ENCODE data around the gene APCDD1L.
"Not testable (repeated sequence)": the region's sequence is repeated elsewhere in the genome, so short reads cannot be mapped to it uniquely, and the experiment has no call there.

DNA sequence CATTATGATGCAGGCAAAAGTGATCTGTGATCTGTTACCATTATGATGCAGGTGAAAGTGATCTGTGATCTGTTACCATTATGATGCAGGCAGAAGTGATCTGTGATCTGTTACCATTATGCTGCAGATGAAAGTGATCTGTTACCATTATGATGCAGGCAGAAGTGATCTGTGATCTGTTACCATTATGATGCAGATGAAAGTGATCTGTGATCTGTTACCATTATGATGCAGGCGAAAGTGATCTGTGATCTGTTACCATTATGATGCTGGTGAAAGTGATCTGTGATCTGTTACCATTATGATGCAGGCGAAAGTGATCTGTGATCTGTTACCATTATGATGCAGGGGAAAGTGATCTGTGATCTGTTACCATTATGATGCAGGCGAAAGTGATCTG is 87.6 kb downstream of the APCDD1L start:
- TF ChIP-seq TAF1 (IDR thresholded peaks at IDR 0.05; ENCODE audit: low read depth); POLR2AphosphoS5 (IDR thresholded peaks at IDR 0.05); EZH2 (IDR thresholded peaks at IDR 0.05; ENCODE audit: borderline replicate concordance, insufficient read depth, low read length, poor library complexity, severe bottlenecking): not testable (repeated sequence)
- TF ChIP-seq, protein P1, sequence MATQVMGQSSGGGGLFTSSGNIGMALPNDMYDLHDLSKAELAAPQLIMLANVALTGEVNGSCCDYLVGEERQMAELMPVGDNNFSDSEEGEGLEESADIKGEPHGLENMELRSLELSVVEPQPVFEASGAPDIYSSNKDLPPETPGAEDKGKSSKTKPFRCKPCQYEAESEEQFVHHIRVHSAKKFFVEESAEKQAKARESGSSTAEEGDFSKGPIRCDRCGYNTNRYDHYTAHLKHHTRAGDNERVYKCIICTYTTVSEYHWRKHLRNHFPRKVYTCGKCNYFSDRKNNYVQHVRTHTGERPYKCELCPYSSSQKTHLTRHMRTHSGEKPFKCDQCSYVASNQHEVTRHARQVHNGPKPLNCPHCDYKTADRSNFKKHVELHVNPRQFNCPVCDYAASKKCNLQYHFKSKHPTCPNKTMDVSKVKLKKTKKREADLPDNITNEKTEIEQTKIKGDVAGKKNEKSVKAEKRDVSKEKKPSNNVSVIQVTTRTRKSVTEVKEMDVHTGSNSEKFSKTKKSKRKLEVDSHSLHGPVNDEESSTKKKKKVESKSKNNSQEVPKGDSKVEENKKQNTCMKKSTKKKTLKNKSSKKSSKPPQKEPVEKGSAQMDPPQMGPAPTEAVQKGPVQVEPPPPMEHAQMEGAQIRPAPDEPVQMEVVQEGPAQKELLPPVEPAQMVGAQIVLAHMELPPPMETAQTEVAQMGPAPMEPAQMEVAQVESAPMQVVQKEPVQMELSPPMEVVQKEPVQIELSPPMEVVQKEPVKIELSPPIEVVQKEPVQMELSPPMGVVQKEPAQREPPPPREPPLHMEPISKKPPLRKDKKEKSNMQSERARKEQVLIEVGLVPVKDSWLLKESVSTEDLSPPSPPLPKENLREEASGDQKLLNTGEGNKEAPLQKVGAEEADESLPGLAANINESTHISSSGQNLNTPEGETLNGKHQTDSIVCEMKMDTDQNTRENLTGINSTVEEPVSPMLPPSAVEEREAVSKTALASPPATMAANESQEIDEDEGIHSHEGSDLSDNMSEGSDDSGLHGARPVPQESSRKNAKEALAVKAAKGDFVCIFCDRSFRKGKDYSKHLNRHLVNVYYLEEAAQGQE (IDR thresholded peaks at IDR 0.05; ENCODE audit: borderline replicate concordance), result not testable (repeated sequence)
- TF ChIP-seq, protein P2, sequence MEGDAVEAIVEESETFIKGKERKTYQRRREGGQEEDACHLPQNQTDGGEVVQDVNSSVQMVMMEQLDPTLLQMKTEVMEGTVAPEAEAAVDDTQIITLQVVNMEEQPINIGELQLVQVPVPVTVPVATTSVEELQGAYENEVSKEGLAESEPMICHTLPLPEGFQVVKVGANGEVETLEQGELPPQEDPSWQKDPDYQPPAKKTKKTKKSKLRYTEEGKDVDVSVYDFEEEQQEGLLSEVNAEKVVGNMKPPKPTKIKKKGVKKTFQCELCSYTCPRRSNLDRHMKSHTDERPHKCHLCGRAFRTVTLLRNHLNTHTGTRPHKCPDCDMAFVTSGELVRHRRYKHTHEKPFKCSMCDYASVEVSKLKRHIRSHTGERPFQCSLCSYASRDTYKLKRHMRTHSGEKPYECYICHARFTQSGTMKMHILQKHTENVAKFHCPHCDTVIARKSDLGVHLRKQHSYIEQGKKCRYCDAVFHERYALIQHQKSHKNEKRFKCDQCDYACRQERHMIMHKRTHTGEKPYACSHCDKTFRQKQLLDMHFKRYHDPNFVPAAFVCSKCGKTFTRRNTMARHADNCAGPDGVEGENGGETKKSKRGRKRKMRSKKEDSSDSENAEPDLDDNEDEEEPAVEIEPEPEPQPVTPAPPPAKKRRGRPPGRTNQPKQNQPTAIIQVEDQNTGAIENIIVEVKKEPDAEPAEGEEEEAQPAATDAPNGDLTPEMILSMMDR (IDR thresholded peaks at IDR 0.05; ENCODE audit: poor library complexity, severe bottlenecking), result not testable (repeated sequence)

All from neural cell (in vitro differentiated cells).